ENCODE results near the gene KRT25.

DNA sequence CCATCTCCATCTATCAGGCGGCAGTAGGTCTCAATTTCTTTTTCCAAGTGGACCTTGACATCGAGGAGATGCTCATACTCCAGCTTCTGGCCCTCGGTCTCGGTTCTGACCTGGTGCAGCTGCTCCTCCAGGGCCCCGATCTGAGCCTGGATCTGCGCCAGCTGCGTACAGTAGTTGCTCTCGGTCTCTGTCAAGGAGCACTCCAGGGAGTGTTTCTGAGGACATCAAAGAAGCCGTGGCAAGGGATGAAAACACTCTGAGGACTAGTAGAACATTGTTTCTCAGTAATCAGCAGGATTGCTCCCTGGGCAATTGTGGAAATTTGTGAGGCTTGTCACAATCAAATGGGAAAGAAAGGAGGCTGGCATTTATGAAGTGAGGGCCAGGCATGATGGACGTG is 38.7 kb upstream of the KRT25 start:
- TF ChIP-seq, protein P1, sequence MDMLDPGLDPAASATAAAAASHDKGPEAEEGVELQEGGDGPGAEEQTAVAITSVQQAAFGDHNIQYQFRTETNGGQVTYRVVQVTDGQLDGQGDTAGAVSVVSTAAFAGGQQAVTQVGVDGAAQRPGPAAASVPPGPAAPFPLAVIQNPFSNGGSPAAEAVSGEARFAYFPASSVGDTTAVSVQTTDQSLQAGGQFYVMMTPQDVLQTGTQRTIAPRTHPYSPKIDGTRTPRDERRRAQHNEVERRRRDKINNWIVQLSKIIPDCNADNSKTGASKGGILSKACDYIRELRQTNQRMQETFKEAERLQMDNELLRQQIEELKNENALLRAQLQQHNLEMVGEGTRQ (IDR thresholded peaks at IDR 0.05; ENCODE audit: low read depth, low read length) = no peak
- TF ChIP-seq, protein P2, sequence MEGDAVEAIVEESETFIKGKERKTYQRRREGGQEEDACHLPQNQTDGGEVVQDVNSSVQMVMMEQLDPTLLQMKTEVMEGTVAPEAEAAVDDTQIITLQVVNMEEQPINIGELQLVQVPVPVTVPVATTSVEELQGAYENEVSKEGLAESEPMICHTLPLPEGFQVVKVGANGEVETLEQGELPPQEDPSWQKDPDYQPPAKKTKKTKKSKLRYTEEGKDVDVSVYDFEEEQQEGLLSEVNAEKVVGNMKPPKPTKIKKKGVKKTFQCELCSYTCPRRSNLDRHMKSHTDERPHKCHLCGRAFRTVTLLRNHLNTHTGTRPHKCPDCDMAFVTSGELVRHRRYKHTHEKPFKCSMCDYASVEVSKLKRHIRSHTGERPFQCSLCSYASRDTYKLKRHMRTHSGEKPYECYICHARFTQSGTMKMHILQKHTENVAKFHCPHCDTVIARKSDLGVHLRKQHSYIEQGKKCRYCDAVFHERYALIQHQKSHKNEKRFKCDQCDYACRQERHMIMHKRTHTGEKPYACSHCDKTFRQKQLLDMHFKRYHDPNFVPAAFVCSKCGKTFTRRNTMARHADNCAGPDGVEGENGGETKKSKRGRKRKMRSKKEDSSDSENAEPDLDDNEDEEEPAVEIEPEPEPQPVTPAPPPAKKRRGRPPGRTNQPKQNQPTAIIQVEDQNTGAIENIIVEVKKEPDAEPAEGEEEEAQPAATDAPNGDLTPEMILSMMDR (conservative IDR thresholded peaks at IDR 0.05; ENCODE audit: low read depth, low read length) = no peak
- TF ChIP-seq, protein P3, sequence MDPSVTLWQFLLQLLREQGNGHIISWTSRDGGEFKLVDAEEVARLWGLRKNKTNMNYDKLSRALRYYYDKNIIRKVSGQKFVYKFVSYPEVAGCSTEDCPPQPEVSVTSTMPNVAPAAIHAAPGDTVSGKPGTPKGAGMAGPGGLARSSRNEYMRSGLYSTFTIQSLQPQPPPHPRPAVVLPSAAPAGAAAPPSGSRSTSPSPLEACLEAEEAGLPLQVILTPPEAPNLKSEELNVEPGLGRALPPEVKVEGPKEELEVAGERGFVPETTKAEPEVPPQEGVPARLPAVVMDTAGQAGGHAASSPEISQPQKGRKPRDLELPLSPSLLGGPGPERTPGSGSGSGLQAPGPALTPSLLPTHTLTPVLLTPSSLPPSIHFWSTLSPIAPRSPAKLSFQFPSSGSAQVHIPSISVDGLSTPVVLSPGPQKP (IDR thresholded peaks at IDR 0.05; ENCODE audit: borderline replicate concordance, low read depth, low read length) = no peak
- TF ChIP-seq POLR2A (IDR thresholded peaks at IDR 0.05; ENCODE audit: low read depth, low read length) = no peak
- TF ChIP-seq MXI1 (IDR thresholded peaks at IDR 0.05; ENCODE audit: borderline replicate concordance, low read depth, low read length) = no peak
- no peak for TF ChIP-seq RAD21 (IDR thresholded peaks at IDR 0.05; ENCODE audit: low read length)
- no peak for TF ChIP-seq CHD1 (IDR thresholded peaks at IDR 0.05; ENCODE audit: low read depth, low read length)
- no peak for TF ChIP-seq CEBPB (IDR thresholded peaks at IDR 0.05; ENCODE audit: low read depth, low read length)
- no peak for TF ChIP-seq SMC3 (IDR thresholded peaks at IDR 0.05; ENCODE audit: low read depth, low read length)
- TF ChIP-seq MAZ (IDR thresholded peaks at IDR 0.05; ENCODE audit: borderline replicate concordance, low read depth, low read length) = no peak
- TF ChIP-seq BHLHE40 (IDR thresholded peaks at IDR 0.05; ENCODE audit: low read depth, low read length) = no peak
- TF ChIP-seq MAFK (IDR thresholded peaks at IDR 0.05; ENCODE audit: low read depth, low read length) = no peak
- no peak for TF ChIP-seq RCOR1 (IDR thresholded peaks at IDR 0.05; ENCODE audit: insufficient replicate concordance, low read length)
